ENCODE results near the gene HNRNPUL2. TPM values are rescaled to one million over a fixed set of nuclear protein-coding genes. Genes with fewer than 3 reads are reported as not detected.

HNRNPUL2 gene
- total RNA-seq, 1 experiment from 2014 or later, result 36.4 TPM

DNA sequence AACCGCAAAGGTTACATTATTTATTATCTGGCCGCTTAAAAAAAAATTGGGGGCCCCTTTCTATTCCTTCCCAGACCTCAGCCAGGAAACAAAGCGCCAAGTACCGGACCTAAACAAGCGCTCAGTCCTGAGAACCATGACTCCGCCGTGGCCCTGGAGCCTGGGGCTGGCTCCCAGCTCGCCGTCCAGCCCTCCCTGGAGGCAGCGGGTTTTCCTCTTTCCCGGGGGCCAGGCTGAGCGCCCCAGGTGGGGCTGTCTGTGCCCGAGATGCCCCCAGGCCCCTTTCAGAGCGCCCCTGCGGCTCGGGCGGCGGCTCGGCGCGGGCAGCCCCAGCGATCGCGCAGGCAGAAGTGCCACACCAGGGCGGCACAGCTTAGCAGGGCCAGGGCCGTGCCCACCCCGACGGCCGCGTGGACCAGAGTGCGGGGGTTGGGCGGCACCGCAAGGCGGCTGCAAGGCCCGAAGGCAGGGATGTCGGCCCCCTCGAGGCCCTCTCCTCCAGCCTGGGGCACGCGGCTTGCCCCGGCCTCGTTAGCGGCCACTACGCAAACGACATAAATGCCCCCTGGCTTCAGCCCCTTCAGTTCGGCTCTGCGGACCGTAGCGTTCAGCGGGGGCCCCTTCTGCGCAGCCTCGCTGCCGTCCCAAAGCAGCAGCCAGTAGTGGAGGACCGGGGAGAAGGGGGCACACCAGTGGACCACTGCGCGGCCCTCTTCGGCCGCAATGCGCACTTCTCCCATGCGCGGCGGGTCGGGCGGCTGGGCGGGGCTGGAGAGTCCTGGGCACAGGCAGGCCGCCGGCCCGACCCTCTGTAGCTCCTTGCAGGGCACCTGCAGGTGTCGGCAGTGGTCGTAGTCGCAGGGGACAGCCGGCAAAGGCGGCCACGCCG is 39.5 kb downstream of the HNRNPUL2 start:
- DNase-seq (ENCODE audit: unreplicated experiment), result no peak
- H3K27me3 Mint-ChIP-seq (ENCODE audit: insufficient read depth, unreplicated experiment), result no peaks in the 10 kb centered on the region
- TF ChIP-seq, protein P1, sequence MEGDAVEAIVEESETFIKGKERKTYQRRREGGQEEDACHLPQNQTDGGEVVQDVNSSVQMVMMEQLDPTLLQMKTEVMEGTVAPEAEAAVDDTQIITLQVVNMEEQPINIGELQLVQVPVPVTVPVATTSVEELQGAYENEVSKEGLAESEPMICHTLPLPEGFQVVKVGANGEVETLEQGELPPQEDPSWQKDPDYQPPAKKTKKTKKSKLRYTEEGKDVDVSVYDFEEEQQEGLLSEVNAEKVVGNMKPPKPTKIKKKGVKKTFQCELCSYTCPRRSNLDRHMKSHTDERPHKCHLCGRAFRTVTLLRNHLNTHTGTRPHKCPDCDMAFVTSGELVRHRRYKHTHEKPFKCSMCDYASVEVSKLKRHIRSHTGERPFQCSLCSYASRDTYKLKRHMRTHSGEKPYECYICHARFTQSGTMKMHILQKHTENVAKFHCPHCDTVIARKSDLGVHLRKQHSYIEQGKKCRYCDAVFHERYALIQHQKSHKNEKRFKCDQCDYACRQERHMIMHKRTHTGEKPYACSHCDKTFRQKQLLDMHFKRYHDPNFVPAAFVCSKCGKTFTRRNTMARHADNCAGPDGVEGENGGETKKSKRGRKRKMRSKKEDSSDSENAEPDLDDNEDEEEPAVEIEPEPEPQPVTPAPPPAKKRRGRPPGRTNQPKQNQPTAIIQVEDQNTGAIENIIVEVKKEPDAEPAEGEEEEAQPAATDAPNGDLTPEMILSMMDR (IDR thresholded peaks at IDR 0.05; ENCODE audit: unreplicated experiment), result no peak
- peaks cover 19% of the 10 kb centered on the region for H3K4me1 Mint-ChIP-seq (ENCODE audit: insufficient read depth, unreplicated experiment)
- intact Hi-C loops (cut with micrococcal nuclease), result no loop called here
- BruUV-seq (replicated peaks), result no TSS peak
- H3K4me3 Mint-ChIP-seq (ENCODE audit: unreplicated experiment), result no peak overlapping the region
- H3K27ac Mint-ChIP-seq (ENCODE audit: low read depth, unreplicated experiment), result no peak overlapping the region
- ChIA-PET POLR2A (interaction anchor here (0.6 to 1.7 kb wide), 5 partner anchors 16 to 1582 kb away, joined by 3 to 4 read pairs (median 3); partner anchors contain the start of genes TAF6L and UQCC3), CTCF (no interaction called here)
- peaks cover 38% of the 10 kb centered on the region for H3K36me3 Mint-ChIP-seq (ENCODE audit: insufficient read depth, unreplicated experiment)
- no peaks in the 10 kb centered on the region for H3K9me3 Mint-ChIP-seq (ENCODE audit: unreplicated experiment)

DNA sequence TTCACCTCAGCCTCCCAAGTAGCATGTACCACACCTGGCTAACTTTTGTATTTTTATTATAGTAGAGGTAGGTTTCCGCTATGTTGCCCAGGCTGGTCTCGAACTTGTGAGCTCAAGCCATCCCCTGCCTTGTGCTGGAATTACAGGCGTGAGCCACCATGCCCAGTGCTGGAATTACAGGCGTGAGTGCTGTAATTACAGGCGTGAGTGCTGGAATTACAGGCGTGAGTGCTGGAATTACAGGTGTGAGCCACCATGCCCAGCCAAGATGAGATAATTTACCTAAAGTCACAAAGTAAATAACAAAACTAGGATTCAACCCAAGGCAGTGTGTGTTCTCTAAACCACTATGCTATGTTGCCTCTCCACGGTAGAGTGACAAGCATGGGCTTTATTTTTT is 44.7 kb downstream of the HNRNPUL2 start:
- no peak for DNase-seq (ENCODE audit: unreplicated experiment)
- H3K36me3 Mint-ChIP-seq (ENCODE audit: insufficient read depth, unreplicated experiment), result peaks cover 11% of the 10 kb centered on the region
- peaks cover 14% of the 10 kb centered on the region for H3K4me1 Mint-ChIP-seq (ENCODE audit: insufficient read depth, unreplicated experiment)
- ChIA-PET POLR2A (no interaction called here), CTCF (interaction anchor here (1.1 kb wide), 1 partner anchor 41 kb away, joined by 6 read pairs; no protein-coding TSS in a partner anchor)
- H3K9me3 Mint-ChIP-seq (ENCODE audit: unreplicated experiment), result no peaks in the 10 kb centered on the region
- TF ChIP-seq, protein P1 (IDR thresholded peaks at IDR 0.05; ENCODE audit: unreplicated experiment), result no peak
- intact Hi-C loops (cut with micrococcal nuclease), result no loop called here
- BruUV-seq (replicated peaks), result no TSS peak
- H3K4me3 Mint-ChIP-seq (ENCODE audit: unreplicated experiment), result no peak overlapping the region
- H3K27me3 Mint-ChIP-seq (ENCODE audit: insufficient read depth, unreplicated experiment), result no peaks in the 10 kb centered on the region
- H3K27ac Mint-ChIP-seq (ENCODE audit: low read depth, unreplicated experiment), result no peak overlapping the region

DNA sequence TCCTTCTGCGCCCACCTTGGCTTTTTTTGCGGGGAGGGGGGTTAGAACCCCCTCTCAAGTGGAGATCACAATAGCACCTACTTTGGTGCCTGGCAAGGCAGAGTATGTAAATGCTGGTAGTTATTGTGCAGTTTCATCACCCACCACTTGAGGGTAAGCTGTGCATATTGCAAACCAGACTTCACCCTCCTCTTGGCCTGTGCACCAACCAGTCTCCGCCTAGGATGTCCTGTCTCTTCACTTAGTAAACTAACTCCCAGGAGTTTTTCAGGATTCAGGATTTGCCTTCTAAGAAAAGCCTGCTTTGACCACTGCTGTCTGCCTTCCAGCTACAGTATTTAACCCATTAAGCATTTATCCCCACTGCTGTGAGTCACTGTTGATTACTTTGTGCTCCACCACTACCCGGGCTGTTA is 46.4 kb downstream of the HNRNPUL2 start:
- Mint-ChIP-seq H3K4me3 (ENCODE audit: unreplicated experiment) (peak overlapping the region; percentile 45), H3K9me3 (ENCODE audit: unreplicated experiment) (no peaks in the 10 kb centered on the region)
- POLR2A ChIA-PET, result interaction anchor here (0.6 to 7.1 kb wide), 30 partner anchors 9 to 1353 kb away, joined by 3 to 132 read pairs (median 5); partner anchors contain the start of genes C11orf98, CSKMT, GANAB and HNRNPUL2

More for the DNA sequence above, 46.4 kb downstream of the HNRNPUL2 start:
- Mint-ChIP-seq H3K27ac (ENCODE audit: low read depth, unreplicated experiment) (no peak overlapping the region), H3K4me1 (ENCODE audit: insufficient read depth, unreplicated experiment) (peaks cover 22% of the 10 kb centered on the region), H3K36me3 (ENCODE audit: insufficient read depth, unreplicated experiment) (peaks cover 27% of the 10 kb centered on the region), H3K27me3 (ENCODE audit: insufficient read depth, unreplicated experiment) (no peaks in the 10 kb centered on the region)
- CTCF ChIA-PET, result interaction anchor here (0.6 to 3.0 kb wide), 33 partner anchors 9 to 344 kb away, joined by 3 to 72 read pairs (median 4); partner anchors contain the start of genes ASRGL1, BSCL2, GNG3 and HNRNPUL2
- intact Hi-C loops (cut with micrococcal nuclease), result loop anchor here (2.0 kb wide), 1 partner anchor 14 kb away; no protein-coding TSS in a partner anchor
- TF ChIP-seq, protein P1 (IDR thresholded peaks at IDR 0.05; ENCODE audit: unreplicated experiment), result peak; percentile 42
- peak; percentile 77 for DNase-seq (ENCODE audit: unreplicated experiment)
- no TSS peak for BruUV-seq (replicated peaks)

All from MCF 10A (cell line).